RWPE1 (cell line): Measurements from ENCODE around the gene ICA1.
"Not testable (repeated sequence)": the region's sequence is repeated elsewhere in the genome, so short reads cannot be mapped to it uniquely, and the experiment has no call there.

Experiments
- CTCF ChIA-PET: fragments of 350-600 bp; sonication (Branson Sonifier 250); formaldehyde crosslinking; extraction: SDS; loops from one replicate; lab custom pipeline; 2021; lab: Yijun Ruan, JAX
- POLR2A ChIA-PET: fragments of 400-600 bp; formaldehyde crosslinking; extraction: SDS; loops from one replicate; lab custom pipeline; 2020; ENCODE audit warnings: antibody characterized with exemption; ENCODE audit not compliant: low non-redundant PET; lab: Yijun Ruan, JAX
- DNase-seq: peaks from one replicate; pipeline ENCODE4 v3.0.0; 2012; ENCODE audit warnings: low spot score
- H3K27ac ChIP-seq: fragments of 450-650 bp; 2 replicates; pipeline ENCODE4 v1.5.1; 2017
- TF ChIP-seq, protein P1 (sequence below): fragments of 450-650 bp; conservative IDR thresholded peaks from 2 replicates; pipeline ENCODE4 v1.5.1; 2017; ENCODE audit warnings: low read depth, mild to moderate bottlenecking

The ICA1 gene

DNA sequence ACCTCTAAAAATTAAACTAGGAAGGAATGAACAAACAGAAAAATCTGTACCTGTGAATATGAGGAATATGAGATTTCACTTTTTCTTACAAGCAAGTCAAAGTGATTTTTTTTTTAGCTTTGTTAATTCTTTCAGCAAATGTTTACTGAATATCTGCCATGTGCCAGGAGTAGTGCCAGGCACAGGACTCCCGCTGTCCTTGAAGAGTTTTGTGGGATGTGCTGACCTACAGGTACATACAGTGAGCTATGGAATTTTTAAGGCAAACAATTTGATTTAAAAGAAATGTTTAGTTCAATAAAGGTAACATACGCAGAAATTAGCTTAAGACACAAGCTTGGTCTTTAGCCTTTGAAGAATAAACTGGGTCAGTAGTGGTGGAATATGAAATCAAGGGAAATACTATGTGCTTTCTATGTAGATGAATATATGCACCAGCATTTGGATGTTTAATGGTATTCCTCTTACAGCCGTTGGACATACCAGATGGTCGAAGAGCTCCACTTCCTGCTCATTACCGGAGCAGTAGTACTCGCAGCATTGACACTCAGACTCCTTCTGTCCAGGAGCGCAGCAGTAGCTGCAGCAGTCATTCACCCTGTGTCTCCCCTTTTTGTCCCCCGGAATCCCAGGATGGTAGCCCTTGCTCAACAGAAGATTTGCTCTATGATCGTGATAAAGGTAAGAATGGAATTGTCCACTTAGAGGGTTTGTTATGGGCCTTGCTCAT lies 191.4 kb downstream of the ICA1 start:
- TF ChIP-seq, protein P1, sequence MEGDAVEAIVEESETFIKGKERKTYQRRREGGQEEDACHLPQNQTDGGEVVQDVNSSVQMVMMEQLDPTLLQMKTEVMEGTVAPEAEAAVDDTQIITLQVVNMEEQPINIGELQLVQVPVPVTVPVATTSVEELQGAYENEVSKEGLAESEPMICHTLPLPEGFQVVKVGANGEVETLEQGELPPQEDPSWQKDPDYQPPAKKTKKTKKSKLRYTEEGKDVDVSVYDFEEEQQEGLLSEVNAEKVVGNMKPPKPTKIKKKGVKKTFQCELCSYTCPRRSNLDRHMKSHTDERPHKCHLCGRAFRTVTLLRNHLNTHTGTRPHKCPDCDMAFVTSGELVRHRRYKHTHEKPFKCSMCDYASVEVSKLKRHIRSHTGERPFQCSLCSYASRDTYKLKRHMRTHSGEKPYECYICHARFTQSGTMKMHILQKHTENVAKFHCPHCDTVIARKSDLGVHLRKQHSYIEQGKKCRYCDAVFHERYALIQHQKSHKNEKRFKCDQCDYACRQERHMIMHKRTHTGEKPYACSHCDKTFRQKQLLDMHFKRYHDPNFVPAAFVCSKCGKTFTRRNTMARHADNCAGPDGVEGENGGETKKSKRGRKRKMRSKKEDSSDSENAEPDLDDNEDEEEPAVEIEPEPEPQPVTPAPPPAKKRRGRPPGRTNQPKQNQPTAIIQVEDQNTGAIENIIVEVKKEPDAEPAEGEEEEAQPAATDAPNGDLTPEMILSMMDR = no peak
- no peak for DNase-seq
- H3K27ac ChIP-seq = no peak overlapping the region
- POLR2A ChIA-PET = no interaction called here
- CTCF ChIA-PET = interaction anchor here (0.6 kb wide), 1 partner anchor 550 kb away, joined by 3 read pairs; no protein-coding TSS in a partner anchor

DNA sequence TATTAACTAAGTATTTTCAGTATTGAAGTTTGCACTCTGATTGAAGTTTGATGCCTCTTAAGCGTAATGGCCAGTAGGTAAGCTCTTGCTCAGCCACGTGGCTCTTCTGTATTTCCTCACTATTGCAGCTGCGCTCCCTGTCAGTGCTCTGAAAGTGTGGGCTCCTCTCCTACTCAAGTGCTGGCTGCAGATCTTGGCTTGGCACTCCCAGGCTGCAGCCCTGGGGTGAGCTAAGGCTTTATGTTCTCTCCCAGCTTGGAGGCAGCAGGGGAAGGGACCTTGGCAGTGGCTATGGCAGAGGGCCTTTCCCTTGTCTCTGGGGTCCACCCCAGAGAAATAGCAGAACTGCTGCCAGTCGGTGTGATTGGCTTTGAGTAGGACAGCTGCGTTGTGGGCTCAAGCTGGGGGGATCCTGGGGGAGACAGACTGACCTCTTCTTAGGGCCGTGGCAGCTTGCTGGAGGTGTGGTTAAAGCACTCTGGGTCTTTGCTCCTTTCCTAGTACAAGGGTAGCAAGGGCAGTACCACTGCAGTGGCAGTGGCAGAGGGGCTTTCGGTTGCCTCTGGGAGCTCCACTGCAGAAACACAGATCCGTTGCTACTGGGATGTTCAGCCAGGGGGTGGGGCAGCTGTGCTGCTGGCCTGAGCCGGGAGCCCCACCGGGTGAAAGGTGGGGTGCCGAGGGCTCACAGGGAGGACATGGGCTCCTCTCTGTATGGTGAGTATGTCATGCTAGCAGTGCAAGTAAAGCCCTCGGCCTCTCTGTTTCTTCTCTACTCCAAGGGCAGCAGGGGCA lies 192.9 kb downstream of the ICA1 start:
- TF ChIP-seq, protein P1 = no peak
- CTCF ChIA-PET = no interaction called here
- DNase-seq = no peak
- POLR2A ChIA-PET = no interaction called here
- H3K27ac ChIP-seq = no peak overlapping the region

DNA sequence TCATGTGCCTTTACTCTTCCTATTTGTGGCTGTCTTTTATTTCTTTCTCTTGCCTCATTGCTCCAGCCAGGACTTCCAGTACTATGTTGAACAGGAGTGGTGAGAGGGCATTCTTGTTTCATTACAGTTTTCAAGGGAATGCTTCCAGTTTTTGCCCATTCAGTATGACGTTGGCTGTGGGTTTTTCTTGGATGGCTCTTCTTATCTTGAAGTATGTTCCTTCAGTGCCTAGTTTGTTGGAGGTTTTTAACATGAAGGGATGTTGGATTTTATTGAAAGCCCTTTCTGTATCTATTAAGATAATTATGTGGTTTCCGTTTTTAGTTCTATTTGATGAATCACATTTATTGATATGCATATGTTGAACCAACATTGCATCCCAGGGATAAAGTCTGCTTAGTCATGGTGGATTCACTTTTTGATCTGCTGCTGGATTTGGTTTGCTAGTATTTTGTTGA lies 196.6 kb downstream of the ICA1 start:
- ChIA-PET CTCF (no interaction called here), POLR2A (no interaction called here)
- no peak for DNase-seq
- TF ChIP-seq, protein P1 = no peak
- no peak overlapping the region for H3K27ac ChIP-seq

DNA sequence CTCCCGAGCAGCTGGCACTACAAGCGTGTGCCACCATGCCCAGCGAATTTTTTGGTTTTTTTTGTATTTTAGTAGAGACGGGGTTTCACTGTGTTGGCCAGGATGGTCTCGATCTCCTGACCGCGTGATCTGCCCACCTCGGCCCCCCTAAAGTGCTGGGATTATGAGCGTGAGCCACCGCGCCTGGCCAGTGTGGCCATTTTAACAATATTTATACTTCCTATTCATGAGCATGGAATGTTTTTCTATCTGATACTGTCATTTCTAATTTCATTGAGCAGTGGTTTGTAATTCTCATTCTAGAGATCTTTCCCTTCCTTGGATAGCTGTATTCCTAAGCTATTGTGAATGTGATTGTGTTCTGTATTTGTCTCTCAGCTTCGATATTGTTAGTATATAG lies 197.1 kb downstream of the ICA1 start:
- no peak for DNase-seq
- ChIA-PET CTCF (no interaction called here), POLR2A (no interaction called here)
- TF ChIP-seq, protein P1 = no peak
- H3K27ac ChIP-seq = no peak overlapping the region

DNA sequence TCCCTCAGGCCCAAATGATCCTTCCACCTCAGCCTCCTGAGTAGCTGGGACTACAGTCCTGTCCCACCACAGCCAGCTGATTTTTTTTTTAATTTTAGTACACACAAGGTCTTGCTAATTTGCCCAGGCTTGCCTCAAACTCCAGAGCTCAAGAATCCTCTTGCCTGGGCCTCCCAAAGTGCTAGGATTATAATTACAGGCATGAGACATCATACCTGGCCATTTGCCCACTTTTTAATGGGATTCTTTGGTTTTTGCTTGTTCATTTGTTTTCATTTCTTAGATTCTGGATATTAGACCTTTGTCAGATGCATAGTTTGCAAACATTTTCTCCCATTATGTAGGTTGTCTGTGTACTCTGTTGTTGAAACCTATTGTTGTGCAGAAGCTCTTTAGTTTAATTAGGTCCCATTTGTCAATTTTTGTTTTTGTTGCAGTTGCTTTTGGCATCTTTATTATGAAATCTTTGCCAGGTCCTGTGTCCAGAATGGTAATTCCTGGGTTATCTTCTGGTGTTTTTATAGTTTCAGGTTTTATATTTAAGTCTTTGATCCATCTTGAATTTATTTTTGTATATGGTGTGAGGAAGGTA lies 198.2 kb downstream of the ICA1 start:
- peak; percentile 1 for DNase-seq
- POLR2A ChIA-PET = no interaction called here
- CTCF ChIA-PET = interaction anchor here (0.6 kb wide), 3 partner anchors 21 to 656 kb away, joined by 3 to 5 read pairs (median 3); no protein-coding TSS in a partner anchor
- H3K27ac ChIP-seq = no peak overlapping the region
- TF ChIP-seq, protein P1 = no peak

DNA sequence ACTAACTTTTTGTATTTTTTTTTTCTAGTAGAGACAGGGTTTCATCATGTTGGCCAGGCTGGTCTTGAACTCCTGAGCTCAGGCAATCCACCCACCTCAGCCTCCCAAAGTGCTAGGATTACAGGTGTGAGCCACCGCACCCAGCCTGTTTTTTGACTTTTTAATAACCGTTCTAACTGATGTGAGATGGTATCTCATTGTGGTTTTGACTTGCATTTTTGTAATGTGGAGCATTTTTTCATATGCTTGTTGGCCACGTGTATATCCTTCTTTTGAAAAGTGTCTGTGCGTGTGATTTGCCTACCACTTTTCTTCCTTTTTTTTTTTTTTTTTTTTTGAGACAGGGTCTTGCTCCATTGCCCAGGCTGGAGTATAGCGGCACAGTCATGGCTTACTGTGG lies 198.7 kb downstream of the ICA1 start:
- CTCF ChIA-PET, H3K27ac ChIP-seq, POLR2A ChIA-PET, DNase-seq: not testable (repeated sequence)
